HCT116 (cell line): Measurements from ENCODE around the gene RNF220. TPM values are rescaled to one million over a fixed set of nuclear protein-coding genes. Genes with fewer than 3 reads are reported as not detected.

ENCODE experiments used
- ATAC-seq: fragments of 200-7000 bp; cut with Tn5 transposase; 2 replicates; pipeline ENCODE4 v1.9.1; 2020; ENCODE audit warnings: mild to moderate bottlenecking, moderate library complexity
- BruUV-seq: library from RNA; stranded (reverse); fragments of 400-500 nt; replicated peaks from 2 replicates; lab custom pipeline; 2021; lab: Mats Ljungman, UMichigan
- CTCF ChIA-PET: fragments of 300-600 bp; sonication (Branson Sonifier 250); formaldehyde crosslinking; loops from one replicate; lab custom pipeline; 2021; ENCODE audit warnings: antibody characterized with exemption; lab: Charles Lee
- POLR2A ChIA-PET: fragments of 300-600, 350-600 bp; sonication (Branson Sonifier 250); formaldehyde crosslinking; loops from one replicate; lab custom pipeline; 2021; ENCODE audit warnings: antibody characterized with exemption; lab: Charles Lee
- RAD21 ChIA-PET, 2 experiments: fragments of 300-600 bp; sonication (Branson Sonifier 250); formaldehyde crosslinking; loops; one replicate each; lab custom pipeline; 2023; ENCODE audit warnings: low total read pairs in 2 of 2; ENCODE audit not compliant: uncharacterized antibody in 2 of 2, unreplicated experiment in 2 of 2, low non-redundant PET in 1 of 2; lab: Charles Lee
- DNase-seq: peaks from one replicate; pipeline ENCODE4 v3.0.0-alpha.2; 2010; ENCODE audit warnings: low read depth, low spot score
- H2AFZ ChIP-seq: fragments of 200-600 bp; shearing (Covaris generic), sonication (generic); 2 replicates; pipeline ENCODE4 v1.6.1; 2017; ENCODE audit warnings: low read depth, mixed run types, mixed read lengths, antibody characterized with exemption, low read length; ENCODE audit not compliant: poor library complexity, severe bottlenecking
- H3K27ac ChIP-seq: 2 replicates; pipeline ENCODE4 v1.5.1; 2012; ENCODE audit warnings: low read depth, low read length
- H3K27me3 ChIP-seq: fragments of 200-600 bp; sonication (generic); 2 replicates; pipeline ENCODE4 v1.6.1; 2016; ENCODE audit warnings: mixed run types, low read length, mixed read lengths; ENCODE audit not compliant: insufficient read depth
- H3K36me3 ChIP-seq, 2 experiments: fragments of 200-500 bp in 1 of 2; fragments of 200-600 bp in 1 of 2; sonication (Bioruptor generic) in 1 of 2; sonication (generic) in 1 of 2; 2 replicates each; pipeline versions ENCODE4 v1.5.1 to v1.6.1; 2014 to 2016; ENCODE audit warnings: low read length in 2 of 2, inconsistent platforms in 1 of 2, mixed read lengths in 1 of 2, mixed run types in 1 of 2; ENCODE audit not compliant: insufficient read depth in 2 of 2, control insufficient read depth in 1 of 2
- H3K4me1 ChIP-seq, 2 experiments: fragments of 200-600 bp in 1 of 2; sonication (generic) in 1 of 2; 2 replicates each; pipeline versions ENCODE4 v1.5.1 to v1.6.1; 2012 to 2017; ENCODE audit warnings: low read length in 2 of 2, inconsistent platforms in 1 of 2, mild to moderate bottlenecking in 1 of 2, mixed read lengths in 1 of 2, mixed run types in 1 of 2, moderate library complexity in 1 of 2; ENCODE audit not compliant: insufficient read depth in 2 of 2, control insufficient read depth in 1 of 2
- H3K4me2 ChIP-seq: fragments of 200-600 bp; sonication (generic); 2 replicates; pipeline ENCODE4 v1.6.1; 2017; ENCODE audit warnings: mixed run types, low read length, mixed read lengths
- H3K4me3 ChIP-seq, 2 experiments: fragments of 200-600 bp in 1 of 2; sonication (generic) in 1 of 2; replicated peaks in 1 of 2; 2 replicates each; pipeline ENCODE4 v1.5.1; 2011 to 2016; ENCODE audit warnings: low read length in 2 of 2, control low read depth in 1 of 2, low read depth in 1 of 2, mild to moderate bottlenecking in 1 of 2, mixed read lengths in 1 of 2, mixed run types in 1 of 2
- H3K79me2 ChIP-seq: fragments of 200-600 bp; sonication (generic); 2 replicates; pipeline ENCODE4 v1.6.1; 2017; ENCODE audit warnings: mild to moderate bottlenecking, mixed run types, low read length, moderate library complexity, mixed read lengths; ENCODE audit not compliant: insufficient read depth
- H3K9ac ChIP-seq: fragments of 200-600 bp; sonication (generic); 2 replicates; pipeline ENCODE4 v1.6.1; 2016; ENCODE audit warnings: low read length, mixed read lengths
- H3K9me2 ChIP-seq: fragments of 200-600 bp; sonication (generic), shearing (Covaris generic); 2 replicates; pipeline ENCODE4 v1.6.1; 2017; ENCODE audit warnings: mixed run types, mild to moderate bottlenecking, moderate library complexity; ENCODE audit not compliant: insufficient read depth
- H3K9me3 ChIP-seq, 2 experiments: fragments of 200-500 bp in 1 of 2; fragments of 200-600 bp in 1 of 2; sonication (Bioruptor generic) in 1 of 2; sonication (generic) in 1 of 2; 2 replicates each; pipeline ENCODE4 v1.6.1; 2014 to 2017; ENCODE audit warnings: low read length in 2 of 2, mixed read lengths in 2 of 2, inconsistent platforms in 1 of 2, low read depth in 1 of 2, mild to moderate bottlenecking in 1 of 2, mixed run types in 1 of 2, moderate library complexity in 1 of 2; ENCODE audit not compliant: control insufficient read depth in 1 of 2, insufficient read depth in 1 of 2
- H4K20me1 ChIP-seq: fragments of 200-600 bp; sonication (generic), shearing (Covaris generic); 2 replicates; pipeline ENCODE4 v1.6.1; 2017; ENCODE audit warnings: mixed run types, mild to moderate bottlenecking, moderate library complexity; ENCODE audit not compliant: insufficient read depth
- ATF3 ChIP-seq: IDR thresholded peaks from 2 replicates; pipeline ENCODE4 v1.6.1; 2012
- CBX3 ChIP-seq: IDR thresholded peaks from 2 replicates; pipeline ENCODE4 v1.6.1; 2012; ENCODE audit warnings: low read depth
- CEBPB ChIP-seq: IDR thresholded peaks from 2 replicates; pipeline ENCODE4 v1.6.1; 2012; ENCODE audit warnings: low read depth
- CTCF ChIP-seq, 3 experiments: fragments of 200-600 bp in 1 of 3; sonication (generic) in 1 of 3; IDR thresholded peaks in 2 of 3; conservative IDR thresholded peaks in 1 of 3; 2 replicates each; pipeline ENCODE4 v1.5.1; 2012 to 2017; ENCODE audit warnings: low read depth in 2 of 3, low read length in 2 of 3, antibody characterized with exemption in 1 of 3, borderline replicate concordance in 1 of 3, control low read depth in 1 of 3, mild to moderate bottlenecking in 1 of 3, mixed read lengths in 1 of 3, mixed run types in 1 of 3, moderate library complexity in 1 of 3; ENCODE audit not compliant: insufficient read depth in 1 of 3
- ELF1 ChIP-seq: IDR thresholded peaks from 2 replicates; pipeline ENCODE4 v1.6.1; 2012; ENCODE audit warnings: low read depth, borderline replicate concordance
- EZH2phosphoT487 ChIP-seq: fragments of 200-600 bp; IDR thresholded peaks from 2 replicates; pipeline ENCODE4 v1.6.1; 2018; ENCODE audit warnings: antibody characterized with exemption, borderline replicate concordance
- FOSL1 ChIP-seq: IDR thresholded peaks from 2 replicates; pipeline ENCODE4 v1.6.1; 2012; ENCODE audit warnings: low read depth
- RAD21 ChIP-seq: IDR thresholded peaks from 2 replicates; pipeline ENCODE4 v1.6.1; 2012; ENCODE audit warnings: low read depth, mild to moderate bottlenecking
- SIN3A ChIP-seq: IDR thresholded peaks from 2 replicates; pipeline ENCODE4 v1.6.1; 2012; ENCODE audit warnings: low read depth
- SRF ChIP-seq: IDR thresholded peaks from 2 replicates; pipeline ENCODE4 v1.6.1; 2012; ENCODE audit warnings: low read depth
- TCF7L2 ChIP-seq: IDR thresholded peaks from 2 replicates; pipeline ENCODE4 v1.7.0; 2011; ENCODE audit warnings: borderline replicate concordance, inconsistent platforms; ENCODE audit not compliant: insufficient read depth, insufficient read length; ENCODE audit errors: extremely low read depth
- intact Hi-C: fragments of 100-400 bp; cut with micrococcal nuclease; formaldehyde crosslinking; loops from 2 replicates; pipeline ENCODE4 v1.10.0; 2022
- total RNA-seq: library from RNA; stranded (reverse); gene quantifications from one replicate; pipeline ENCODE4 v1.2.1, GENCODE V29; 2021; ENCODE audit not compliant: unreplicated experiment
- TF ChIP-seq, protein P1 (sequence below): IDR thresholded peaks from 2 replicates; pipeline ENCODE4 v1.6.1; 2012; ENCODE audit warnings: low read depth

Gene RNF220
- total RNA-seq, 1 experiment from 2014 or later: 84.5 TPM

- no peaks in the 10 kb centered on the region for H3K9me2 ChIP-seq
- peaks cover 21 to 27% of the 10 kb centered on the region in 2 experiments; a peak in 3 of 4 replicates for H3K36me3 ChIP-seq
- H3K4me3 ChIP-seq: no peak overlapping the region
- H3K27ac ChIP-seq: no peak overlapping the region
- ATAC-seq: no peak
- no peaks in the 10 kb centered on the region for H3K79me2 ChIP-seq
- H4K20me1 ChIP-seq: no peaks in the 10 kb centered on the region
- no peak overlapping the region for H3K4me2 ChIP-seq
- POLR2A ChIA-PET: no interaction called here
- no peaks in the 10 kb centered on the region for H3K27me3 ChIP-seq
- CTCF ChIA-PET: no interaction called here
- RAD21 ChIA-PET: no interaction called here
- no peak for TF ChIP-seq SIN3A
- TF ChIP-seq ATF3: no peak
- no peak for TF ChIP-seq CBX3
- no peak for TF ChIP-seq SRF
- TF ChIP-seq RAD21: no peak
- TF ChIP-seq CEBPB: no peak
- TF ChIP-seq, protein P1, sequence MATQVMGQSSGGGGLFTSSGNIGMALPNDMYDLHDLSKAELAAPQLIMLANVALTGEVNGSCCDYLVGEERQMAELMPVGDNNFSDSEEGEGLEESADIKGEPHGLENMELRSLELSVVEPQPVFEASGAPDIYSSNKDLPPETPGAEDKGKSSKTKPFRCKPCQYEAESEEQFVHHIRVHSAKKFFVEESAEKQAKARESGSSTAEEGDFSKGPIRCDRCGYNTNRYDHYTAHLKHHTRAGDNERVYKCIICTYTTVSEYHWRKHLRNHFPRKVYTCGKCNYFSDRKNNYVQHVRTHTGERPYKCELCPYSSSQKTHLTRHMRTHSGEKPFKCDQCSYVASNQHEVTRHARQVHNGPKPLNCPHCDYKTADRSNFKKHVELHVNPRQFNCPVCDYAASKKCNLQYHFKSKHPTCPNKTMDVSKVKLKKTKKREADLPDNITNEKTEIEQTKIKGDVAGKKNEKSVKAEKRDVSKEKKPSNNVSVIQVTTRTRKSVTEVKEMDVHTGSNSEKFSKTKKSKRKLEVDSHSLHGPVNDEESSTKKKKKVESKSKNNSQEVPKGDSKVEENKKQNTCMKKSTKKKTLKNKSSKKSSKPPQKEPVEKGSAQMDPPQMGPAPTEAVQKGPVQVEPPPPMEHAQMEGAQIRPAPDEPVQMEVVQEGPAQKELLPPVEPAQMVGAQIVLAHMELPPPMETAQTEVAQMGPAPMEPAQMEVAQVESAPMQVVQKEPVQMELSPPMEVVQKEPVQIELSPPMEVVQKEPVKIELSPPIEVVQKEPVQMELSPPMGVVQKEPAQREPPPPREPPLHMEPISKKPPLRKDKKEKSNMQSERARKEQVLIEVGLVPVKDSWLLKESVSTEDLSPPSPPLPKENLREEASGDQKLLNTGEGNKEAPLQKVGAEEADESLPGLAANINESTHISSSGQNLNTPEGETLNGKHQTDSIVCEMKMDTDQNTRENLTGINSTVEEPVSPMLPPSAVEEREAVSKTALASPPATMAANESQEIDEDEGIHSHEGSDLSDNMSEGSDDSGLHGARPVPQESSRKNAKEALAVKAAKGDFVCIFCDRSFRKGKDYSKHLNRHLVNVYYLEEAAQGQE: no peak
- TF ChIP-seq FOSL1: no peak
- no peak for TF ChIP-seq TCF7L2
- TF ChIP-seq CTCF (IDR thresholded peaks at IDR 0.05 in 2 of 3, conservative IDR thresholded peaks at IDR 0.05 in 1 of 3; ENCODE audit: borderline replicate concordance in 1 of 3, insufficient read depth in 1 of 3, low read depth in 2 of 3, low read length in 2 of 3): no peak
- TF ChIP-seq EZH2phosphoT487: no peak
- no peak for TF ChIP-seq ELF1
- TF ChIP-seq, all 23 proteins: peak for 0
- Histone ChIP-seq H3K9me3 (no peaks in the 10 kb centered on the region), H2AFZ (no peak overlapping the region), H3K9ac (no peak overlapping the region), H3K4me1 (no peaks in the 10 kb centered on the region)
- intact Hi-C loops: loop anchor here (10.0 kb wide), 1 partner anchor 545 kb away; no protein-coding TSS in a partner anchor
- BruUV-seq: no TSS peak
- no peak for DNase-seq
These were observed 244.7 kb downstream of the RNF220 start for GRCh38 chr1:44649788-44650158.
